Germinal center (tissue), 1 donor: Measurements from ENCODE around the gene SAMD11.
"Not testable (repeated sequence)": the region's sequence is repeated elsewhere in the genome, so short reads cannot be mapped to it uniquely, and the experiment has no call there.

Experiments used
- DNase-seq: peaks from one replicate; pipeline ENCODE4 v3.0.0; 2012; ENCODE audit warnings: mixed read lengths, low spot score

Gene SAMD11

GRCh38 chr1:974687-975328 lies 51.1 kb downstream of the SAMD11 start:
- no peak for DNase-seq

DNA sequence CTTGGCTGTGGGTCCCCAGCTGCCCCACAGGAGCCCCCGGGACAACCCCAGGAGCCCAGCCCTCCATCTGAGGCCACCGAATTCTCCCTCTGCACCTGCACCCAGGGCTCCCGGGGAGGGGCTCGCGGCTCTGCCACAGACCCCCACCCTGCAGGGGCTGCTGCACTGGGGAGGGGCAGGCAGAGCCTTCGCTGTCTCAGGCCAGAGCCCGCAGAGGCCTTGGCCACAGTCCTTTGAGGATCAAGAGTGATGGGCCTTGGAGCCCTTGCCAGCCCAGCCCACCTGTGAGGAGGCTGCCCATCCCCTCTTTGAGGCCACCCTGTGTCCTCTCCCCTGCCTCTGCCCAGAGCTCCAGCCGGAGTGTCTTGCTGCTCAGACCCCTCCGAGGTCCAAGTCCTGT lies 51.6 kb downstream of the SAMD11 start:
- DNase-seq: no peak

- DNase-seq: peak; percentile 79
Observed at GRCh38 chr1:975896-976683, 52.4 kb downstream of the SAMD11 start.

- not testable (repeated sequence) for DNase-seq
Observed at GRCh38 chr1:976791-977190, 53.1 kb downstream of the SAMD11 start.

DNA sequence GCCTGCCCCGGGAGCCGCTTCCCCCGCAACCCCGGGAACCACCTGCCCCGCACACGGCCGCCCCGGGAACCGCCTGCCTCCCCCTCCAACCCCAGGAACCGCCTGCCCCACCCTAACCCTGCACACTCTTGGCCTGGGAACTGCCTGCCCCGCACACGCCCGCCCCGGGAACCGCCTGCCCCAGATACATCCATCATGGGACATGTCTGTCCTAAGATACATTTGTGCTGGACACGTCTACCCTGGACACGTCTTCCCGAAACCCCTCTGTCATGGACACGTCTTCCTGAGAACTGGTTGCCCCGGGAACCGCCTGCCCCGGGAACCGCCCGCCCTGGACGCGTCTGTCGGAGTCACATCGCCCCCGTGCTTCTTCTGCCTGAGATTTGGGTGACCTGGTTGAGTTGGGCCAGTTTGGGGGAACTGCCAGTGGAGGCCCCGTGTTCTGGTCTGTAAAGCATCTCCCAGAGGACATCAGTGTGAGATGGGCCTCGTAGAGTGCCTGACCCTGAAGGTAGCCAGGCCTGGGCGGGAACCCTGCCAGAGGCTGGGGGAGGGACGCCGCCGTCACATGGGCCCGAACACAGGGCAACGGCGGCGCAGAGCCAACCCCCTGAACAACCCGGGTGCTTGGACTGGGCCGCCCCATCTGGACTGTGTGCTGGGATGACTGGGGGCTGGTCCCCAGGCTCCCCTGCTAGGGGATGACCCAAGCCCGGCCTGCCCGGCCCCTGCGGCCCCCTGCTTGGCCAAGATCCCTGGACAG lies 54.5 kb downstream of the SAMD11 start:
- no peak for DNase-seq

DNA sequence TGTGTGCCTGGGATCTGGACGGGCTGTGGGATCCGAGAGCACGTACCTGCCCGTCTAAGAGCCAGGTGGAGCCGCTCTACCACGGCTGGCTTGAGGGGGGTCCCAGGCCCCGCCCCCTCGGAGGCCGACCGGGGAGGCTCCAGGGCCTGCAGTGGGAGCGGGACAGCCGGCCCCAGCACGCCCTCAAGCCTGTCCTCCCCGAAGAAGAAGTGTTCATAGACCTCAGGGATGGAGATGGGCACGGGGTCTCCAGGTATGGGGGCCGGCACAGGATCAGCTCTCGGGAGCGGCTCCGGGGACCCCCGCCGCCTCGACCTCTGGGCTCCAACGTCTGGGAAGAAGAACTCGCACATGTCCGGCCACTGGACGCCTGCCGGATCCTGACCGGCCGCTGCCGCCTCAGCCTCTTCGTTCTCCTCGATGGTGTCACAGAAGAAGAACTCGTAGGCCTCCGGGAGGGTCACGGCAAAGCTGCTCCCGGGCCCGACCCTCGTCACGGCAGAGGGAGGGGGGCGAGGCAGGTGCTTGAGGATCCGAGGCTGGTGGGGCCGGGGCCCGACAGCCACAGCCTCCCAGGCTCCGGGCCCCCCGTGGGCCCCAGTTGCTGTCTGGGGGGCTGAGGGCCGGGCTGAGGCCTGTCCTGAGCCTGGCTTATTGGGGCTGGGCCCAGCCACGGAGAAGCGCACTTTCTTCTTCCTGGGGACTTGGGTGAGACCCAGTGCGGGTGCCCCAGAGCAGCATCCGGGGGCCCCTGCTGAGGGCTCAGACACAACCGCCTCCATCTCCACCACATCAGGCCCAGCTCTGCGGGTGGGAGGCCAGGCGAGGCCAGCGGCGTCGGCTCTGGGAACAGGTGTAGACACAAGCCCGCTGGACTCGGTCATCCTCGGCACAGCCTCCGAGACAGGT lies 55.4 kb downstream of the SAMD11 start:
- DNase-seq: no peak

DNA sequence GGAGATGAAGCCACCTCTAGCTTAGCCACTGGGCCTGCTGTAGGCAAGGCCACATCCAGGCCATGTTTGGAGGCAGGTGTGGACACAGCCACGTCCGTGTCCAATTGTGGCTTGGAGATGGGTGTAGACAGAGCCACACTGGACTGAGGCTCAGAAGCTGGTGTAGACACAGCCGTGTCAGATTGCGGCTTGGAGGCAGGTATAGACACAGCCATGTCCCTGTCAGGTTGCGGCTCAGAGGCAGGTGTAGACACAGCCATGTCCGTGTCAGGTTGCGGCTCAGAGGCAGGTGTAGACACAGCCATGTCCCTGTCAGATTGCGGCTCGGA lies 56.0 kb downstream of the SAMD11 start:
- no peak for DNase-seq

DNA sequence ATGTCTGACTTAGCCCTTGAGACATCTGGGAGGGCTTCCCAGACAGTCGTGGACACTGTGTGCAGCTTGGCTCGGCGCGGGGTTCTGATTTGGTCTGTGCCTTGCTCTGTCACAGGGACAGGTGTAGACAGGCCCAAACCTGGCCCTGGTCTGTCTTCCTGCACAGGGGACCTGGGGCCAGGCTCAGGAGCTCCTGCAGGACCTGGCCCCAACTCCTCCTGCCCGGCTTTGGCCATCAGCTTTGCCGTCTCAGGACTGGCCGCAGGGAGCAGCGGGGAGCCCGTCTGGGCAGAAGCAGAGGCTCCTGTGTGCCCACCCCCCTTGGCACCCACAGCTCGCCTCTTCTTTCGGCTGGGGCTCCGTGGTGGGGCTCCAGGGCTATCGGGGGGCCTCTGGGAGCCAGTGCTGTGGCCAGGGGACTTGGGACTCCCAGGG lies 56.4 kb downstream of the SAMD11 start:
- DNase-seq: no peak

DNA sequence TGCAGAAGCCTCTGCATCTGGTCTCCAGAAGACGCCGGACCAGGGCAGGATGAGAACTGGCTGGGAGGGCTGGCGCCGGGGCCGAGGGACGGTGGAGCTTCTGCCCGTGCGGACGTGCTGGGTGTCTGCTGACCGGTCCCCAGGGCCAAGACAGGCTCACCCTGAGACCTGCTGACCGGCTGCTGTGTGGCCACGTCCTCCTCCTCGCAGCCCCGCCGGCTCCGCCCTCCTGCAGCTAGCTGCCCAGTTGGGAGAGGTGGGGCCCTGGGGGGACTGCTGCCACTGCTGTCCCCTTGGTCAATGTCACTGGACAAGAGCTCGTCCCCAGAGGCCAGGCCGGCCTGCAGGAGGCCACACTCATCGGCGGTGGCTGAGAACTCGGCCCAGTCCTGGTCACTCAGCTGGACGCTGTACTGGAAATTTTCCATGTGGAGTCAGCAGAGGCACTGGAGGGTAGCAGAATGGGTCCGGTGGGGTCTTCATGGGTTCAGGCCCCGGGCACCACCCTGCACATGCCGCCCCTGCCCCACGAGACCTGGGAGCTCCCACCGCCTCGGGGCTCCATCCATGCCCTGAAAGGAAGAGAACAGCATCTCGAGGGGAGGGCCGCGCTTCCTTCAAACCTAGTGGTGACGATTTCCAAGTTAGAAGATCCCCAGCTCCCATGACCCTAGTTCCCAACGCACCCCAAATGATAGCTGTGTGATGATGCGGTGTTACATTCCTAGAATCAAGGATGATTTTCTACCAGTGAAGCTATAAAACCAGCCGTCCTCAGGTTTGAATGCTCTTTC lies 57.1 kb downstream of the SAMD11 start:
- DNase-seq: no peak

GRCh38 chr1:981491-981954 lies 57.8 kb downstream of the SAMD11 start:
- no peak for DNase-seq

GRCh38 chr1:981955-982558 lies 58.3 kb downstream of the SAMD11 start, which contains the start of gene PERM1:
Gene PERM1, minus strand, starts transcription at chr1:982093. Its CDS starts 1,064 bp downstream, at chr1:981029.
- no peak for DNase-seq

DNA sequence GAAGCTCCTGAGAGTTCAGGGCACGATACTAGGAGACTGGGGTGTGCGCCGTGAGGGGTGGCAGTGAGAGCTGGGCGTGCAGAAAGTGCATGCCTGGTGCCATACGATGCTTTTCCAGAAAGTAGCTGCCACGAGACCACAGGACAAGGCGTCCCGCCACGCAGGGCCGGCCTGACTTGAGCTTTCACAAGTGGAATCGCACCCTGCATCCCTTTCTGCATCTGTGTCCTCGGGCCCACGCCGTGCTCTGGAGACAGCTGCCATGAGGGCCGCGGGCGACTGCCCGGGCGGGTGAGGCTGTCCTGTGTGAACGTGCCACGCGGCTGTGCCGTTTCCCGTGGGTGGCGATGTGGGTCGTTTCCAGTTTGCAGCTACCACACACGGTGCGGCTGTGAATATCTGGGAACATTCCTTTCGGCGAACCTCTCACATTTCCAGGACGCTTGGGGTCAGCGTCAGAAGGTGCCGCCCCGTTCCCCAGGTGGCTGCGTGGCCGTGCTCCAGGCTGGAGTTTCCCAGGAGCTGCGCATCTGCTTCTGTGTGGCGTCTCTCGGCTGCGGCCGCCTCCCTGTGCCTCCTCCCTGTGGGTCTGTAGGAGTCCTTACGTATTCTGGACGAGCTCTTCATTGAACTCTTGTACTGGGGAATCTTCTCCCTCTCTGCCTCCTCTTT lies 59.2 kb downstream of the SAMD11 start:
- no peak for DNase-seq

- peak; percentile 84 for DNase-seq
Observed at GRCh38 chr1:983798-984475, 60.2 kb downstream of the SAMD11 start.

- no peak for DNase-seq
Observed at GRCh38 chr1:984476-984814, 60.7 kb downstream of the SAMD11 start.

- DNase-seq: no peak
Observed at GRCh38 chr1:985126-985525, 61.4 kb downstream of the SAMD11 start.

- DNase-seq: not testable (repeated sequence)
Observed at GRCh38 chr1:988061-988460, 64.3 kb downstream of the SAMD11 start.

- not testable (repeated sequence) for DNase-seq
Observed at GRCh38 chr1:991275-991674, 67.6 kb downstream of the SAMD11 start.

- no peak for DNase-seq
Observed at GRCh38 chr1:991895-992294, 68.2 kb downstream of the SAMD11 start.

DNA sequence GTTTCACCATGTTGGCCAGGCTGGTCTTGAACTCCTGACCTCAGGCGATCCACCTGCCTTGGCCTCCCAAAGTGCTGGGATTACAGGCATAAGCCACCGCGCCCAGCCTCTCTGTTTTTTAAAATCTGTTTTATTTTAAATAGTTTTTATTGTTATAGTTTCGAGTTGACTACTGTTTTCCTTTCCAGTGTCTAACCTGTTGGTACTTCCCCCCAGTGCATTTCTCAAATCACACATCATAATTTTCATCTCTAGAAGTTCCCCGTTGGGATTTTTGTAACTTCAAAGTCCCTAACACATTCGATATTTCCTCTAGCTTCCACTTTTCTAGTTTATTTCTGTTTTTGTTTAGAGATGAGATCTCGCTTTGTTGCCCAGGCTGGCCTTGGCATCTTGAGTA lies 68.6 kb downstream of the SAMD11 start:
- no peak for DNase-seq
